ENCODE results near the gene SMG7.
A peak's percentile ranks its signal among the peaks of the same experiment; 100 is the strongest.

Gene SMG7

DNA sequence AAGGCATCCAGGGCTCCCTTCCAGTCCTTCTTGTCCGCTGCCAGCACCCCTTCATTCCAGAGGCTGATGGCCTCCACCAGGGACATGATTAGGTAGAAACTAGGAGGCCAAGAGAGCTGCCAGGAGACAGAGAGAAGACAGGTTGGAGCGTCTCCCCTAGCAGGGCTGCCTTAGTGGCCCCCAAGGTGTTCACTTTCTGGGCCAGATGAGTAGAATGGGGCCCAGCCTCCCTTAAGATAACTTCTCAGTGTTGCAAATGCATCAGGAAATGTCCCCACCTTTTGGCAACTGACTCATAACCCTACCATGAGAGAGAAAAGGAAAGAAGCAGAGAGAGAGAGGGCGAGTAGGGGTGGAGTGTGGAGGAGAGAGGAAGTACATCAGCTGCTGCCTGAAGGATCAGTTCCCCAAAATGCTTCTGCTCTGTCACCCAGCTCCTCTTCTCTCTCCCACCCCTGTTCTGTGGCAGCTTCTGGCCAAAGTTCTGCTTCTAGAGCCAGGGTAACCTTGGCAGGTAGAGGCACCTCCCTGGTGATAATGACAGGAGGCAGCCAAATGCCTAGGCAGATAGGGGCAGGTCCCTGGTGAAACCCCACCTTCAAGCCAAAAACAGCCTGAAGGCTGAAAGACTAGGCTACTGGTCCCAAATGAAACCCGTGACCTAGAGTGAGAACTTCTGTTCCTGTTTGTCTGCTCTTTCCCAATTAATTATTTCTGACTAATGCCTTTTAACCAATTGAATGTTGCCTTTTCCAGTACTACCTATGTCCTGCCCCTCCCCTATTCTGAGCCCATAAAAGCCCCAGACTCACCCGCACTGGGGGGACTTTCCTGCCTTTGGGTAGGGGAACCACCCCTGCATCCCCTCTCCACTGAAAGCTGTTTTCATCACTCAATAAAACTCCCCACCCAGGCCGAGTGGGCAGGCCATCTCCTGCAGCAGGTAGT, 118.2 kb downstream of the SMG7 start, which contains the start of gene NCF2:
Gene NCF2, minus strand, starts transcription at position 216 of the 948 bp plus-strand sequence. Its CDS starts 130 bp downstream, at position 86.
- H3K4me2 ChIP-seq (ENCODE audit: low read length): no peak within 1 kb of the TSS
- H2AK5ac ChIP-seq (ENCODE audit: low read length): no peak within 1 kb of the TSS
- no peaks in the 10 kb centered on the region for H3K79me1 ChIP-seq (ENCODE audit: low read length)
- no peak within 1 kb of the TSS for H4K8ac ChIP-seq (ENCODE audit: low read depth, low read length)
- no peaks in the 10 kb centered on the region for H3K79me2 ChIP-seq (ENCODE audit: control insufficient read depth, insufficient read depth, low read length)
- no peak within 1 kb of the TSS for H3K56ac ChIP-seq (ENCODE audit: low read length)
- no peak within 1 kb of the TSS for H3K23ac ChIP-seq (ENCODE audit: low read length)
- H3K4me1 ChIP-seq (ENCODE audit: control insufficient read depth, low read depth, low read length): peaks cover 6% of the 10 kb centered on the region
- no peak within 1 kb of the TSS for H3K9ac ChIP-seq (ENCODE audit: low read length)
- no peak within 1 kb of the TSS for H2BK120ac ChIP-seq (ENCODE audit: low read depth, low read length)
- H3K18ac ChIP-seq (ENCODE audit: low read length): no peak within 1 kb of the TSS
- no peak within 1 kb of the TSS for H3K27ac ChIP-seq (ENCODE audit: low read depth, low read length)
- H2BK5ac ChIP-seq (ENCODE audit: low read length): no peak within 1 kb of the TSS
- H2BK15ac ChIP-seq (replicated peaks; ENCODE audit: low read depth): no peak within 1 kb of the TSS
- no peaks in the 10 kb centered on the region for H3K27me3 ChIP-seq (ENCODE audit: insufficient read depth, low read length, poor library complexity)
- no CpG with 5 or more reads among the region's 6 CpGs for WGBS (ENCODE audit: extremely low coverage, insufficient coverage, low lambda C conversion rate)
- H3K36me3 ChIP-seq (ENCODE audit: control insufficient read depth, insufficient read depth, low read length): no peaks in the 10 kb centered on the region
- H3K4me3 ChIP-seq (ENCODE audit: low read length): no peak within 1 kb of the TSS
- H3K4ac ChIP-seq (ENCODE audit: low read depth, low read length): no peak within 1 kb of the TSS
- DNase-seq: no peak
- no peak within 1 kb of the TSS for H4K5ac ChIP-seq (ENCODE audit: low read length)

GRCh38 chr1:183592733-183593132, 120.4 kb downstream of the SMG7 start:
- Histone ChIP-seq H2BK120ac (ENCODE audit: low read depth, low read length) (no peak overlapping the region), H2BK5ac (ENCODE audit: low read length) (no peak overlapping the region), H3K9ac (ENCODE audit: low read length) (no peak overlapping the region), H3K36me3 (ENCODE audit: control insufficient read depth, insufficient read depth, low read length) (no peaks in the 10 kb centered on the region), H3K56ac (ENCODE audit: low read length) (peak overlapping the region; percentile 17), H3K79me2 (ENCODE audit: control insufficient read depth, insufficient read depth, low read length) (no peaks in the 10 kb centered on the region), H3K4me2 (ENCODE audit: low read length) (no peak overlapping the region), H4K5ac (ENCODE audit: low read length) (no peak overlapping the region), H2BK15ac (replicated peaks; ENCODE audit: low read depth) (no peak overlapping the region), H3K27ac (ENCODE audit: low read depth, low read length) (no peak overlapping the region), H3K18ac (ENCODE audit: low read length) (no peak overlapping the region), H3K27me3 (ENCODE audit: insufficient read depth, low read length, poor library complexity) (no peaks in the 10 kb centered on the region), H3K4me1 (ENCODE audit: control insufficient read depth, low read depth, low read length) (peaks cover 6% of the 10 kb centered on the region), H3K23ac (ENCODE audit: low read length) (no peak overlapping the region), H3K79me1 (ENCODE audit: low read length) (no peaks in the 10 kb centered on the region), H2AK5ac (ENCODE audit: low read length) (no peak overlapping the region), H4K8ac (ENCODE audit: low read depth, low read length) (no peak overlapping the region), H3K4me3 (ENCODE audit: low read length) (no peak overlapping the region), H3K4ac (ENCODE audit: low read depth, low read length) (no peak overlapping the region)
- WGBS (ENCODE audit: extremely low coverage, insufficient coverage, low lambda C conversion rate): no CpG with 5 or more reads among the region's 7 CpGs
- DNase-seq: no peak

- Histone ChIP-seq H3K23ac (ENCODE audit: low read length) (no peak overlapping the region), H3K36me3 (ENCODE audit: control insufficient read depth, insufficient read depth, low read length) (no peaks in the 10 kb centered on the region), H3K4me3 (ENCODE audit: low read length) (no peak overlapping the region), H3K18ac (ENCODE audit: low read length) (no peak overlapping the region), H3K4ac (ENCODE audit: low read depth, low read length) (no peak overlapping the region), H3K79me2 (ENCODE audit: control insufficient read depth, insufficient read depth, low read length) (no peaks in the 10 kb centered on the region), H3K27ac (ENCODE audit: low read depth, low read length) (no peak overlapping the region), H4K5ac (ENCODE audit: low read length) (no peak overlapping the region), H3K56ac (ENCODE audit: low read length) (no peak overlapping the region), H4K8ac (ENCODE audit: low read depth, low read length) (no peak overlapping the region), H3K4me2 (ENCODE audit: low read length) (no peak overlapping the region), H2BK120ac (ENCODE audit: low read depth, low read length) (no peak overlapping the region), H3K4me1 (ENCODE audit: control insufficient read depth, low read depth, low read length) (peaks cover 6% of the 10 kb centered on the region), H3K79me1 (ENCODE audit: low read length) (no peaks in the 10 kb centered on the region), H2AK5ac (ENCODE audit: low read length) (no peak overlapping the region), H2BK5ac (ENCODE audit: low read length) (no peak overlapping the region), H3K9ac (ENCODE audit: low read length) (no peak overlapping the region), H3K27me3 (ENCODE audit: insufficient read depth, low read length, poor library complexity) (no peaks in the 10 kb centered on the region), H2BK15ac (replicated peaks; ENCODE audit: low read depth) (no peak overlapping the region)
- no CpG with 5 or more reads among the region's 3 CpGs for WGBS (ENCODE audit: extremely low coverage, insufficient coverage, low lambda C conversion rate)
- DNase-seq: peak; percentile 27
Measured at GRCh38 chr1:183593356-183593755, 121.1 kb downstream of the SMG7 start.

DNA sequence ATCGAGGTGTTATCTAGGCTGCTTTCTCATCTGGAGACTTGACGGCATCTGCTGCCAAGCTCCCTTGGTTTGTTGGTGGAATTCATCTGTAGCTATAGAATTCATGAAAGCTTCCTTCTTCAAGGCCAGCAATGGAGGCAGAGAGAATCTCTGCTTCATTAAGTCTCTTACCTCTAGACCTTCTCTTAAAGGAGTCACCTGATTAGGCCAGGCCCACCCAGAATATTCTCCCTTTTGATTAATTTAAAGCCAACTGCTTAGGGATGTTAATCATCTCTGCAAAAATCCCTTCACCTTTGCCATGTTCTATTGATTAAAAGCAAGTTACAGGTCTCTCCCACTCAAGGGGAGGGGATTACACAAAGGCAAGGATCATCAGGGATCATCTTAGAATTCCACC, 123.2 kb downstream of the SMG7 start:
- Histone ChIP-seq H3K4me3 (ENCODE audit: low read length) (no peak overlapping the region), H3K56ac (ENCODE audit: low read length) (no peak overlapping the region), H3K23ac (ENCODE audit: low read length) (no peak overlapping the region), H3K36me3 (ENCODE audit: control insufficient read depth, insufficient read depth, low read length) (no peaks in the 10 kb centered on the region), H2AK5ac (ENCODE audit: low read length) (no peak overlapping the region), H3K18ac (ENCODE audit: low read length) (no peak overlapping the region), H3K79me1 (ENCODE audit: low read length) (no peaks in the 10 kb centered on the region), H3K4me2 (ENCODE audit: low read length) (no peak overlapping the region), H2BK5ac (ENCODE audit: low read length) (no peak overlapping the region), H3K4me1 (ENCODE audit: control insufficient read depth, low read depth, low read length) (peaks cover 6% of the 10 kb centered on the region), H3K27ac (ENCODE audit: low read depth, low read length) (no peak overlapping the region), H3K9ac (ENCODE audit: low read length) (no peak overlapping the region), H3K4ac (ENCODE audit: low read depth, low read length) (no peak overlapping the region), H2BK120ac (ENCODE audit: low read depth, low read length) (no peak overlapping the region), H3K79me2 (ENCODE audit: control insufficient read depth, insufficient read depth, low read length) (no peaks in the 10 kb centered on the region), H2BK15ac (replicated peaks; ENCODE audit: low read depth) (no peak overlapping the region), H3K27me3 (ENCODE audit: insufficient read depth, low read length, poor library complexity) (no peaks in the 10 kb centered on the region), H4K5ac (ENCODE audit: low read length) (no peak overlapping the region), H4K8ac (ENCODE audit: low read depth, low read length) (no peak overlapping the region)
- no peak for DNase-seq
- whole genome bisulfite sequencing (ENCODE audit: extremely low coverage, insufficient coverage, low lambda C conversion rate): no CpG with 5 or more reads among the region's 2 CpGs

DNA sequence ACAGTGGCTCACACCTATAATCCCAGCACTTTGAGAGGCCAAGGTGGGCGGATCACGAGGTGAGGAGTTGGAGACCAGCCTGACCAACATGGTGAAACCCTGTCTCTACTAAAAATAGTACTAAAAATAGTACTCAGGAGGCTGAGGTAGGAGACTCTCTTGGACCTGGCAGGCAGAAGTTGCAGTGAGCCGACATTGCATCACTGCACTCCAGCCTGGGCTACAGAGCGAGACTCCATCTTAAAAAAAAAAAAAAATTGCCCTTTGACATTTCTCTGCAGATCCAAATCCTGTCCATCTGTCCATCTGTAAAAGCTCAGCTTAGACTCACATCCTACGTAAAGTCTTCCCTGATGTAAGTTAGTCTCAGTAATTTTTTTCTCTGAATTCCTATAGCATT, 124.2 kb downstream of the SMG7 start:
- H2BK120ac ChIP-seq (ENCODE audit: low read depth, low read length): no peak overlapping the region
- H3K9ac ChIP-seq (ENCODE audit: low read length): no peak overlapping the region
- H3K56ac ChIP-seq (ENCODE audit: low read length): no peak overlapping the region
- no peak overlapping the region for H2AK5ac ChIP-seq (ENCODE audit: low read length)
- H4K5ac ChIP-seq (ENCODE audit: low read length): no peak overlapping the region
- no peak overlapping the region for H3K4me3 ChIP-seq (ENCODE audit: low read length)
- H2BK15ac ChIP-seq (replicated peaks; ENCODE audit: low read depth): no peak overlapping the region
- H3K79me1 ChIP-seq (ENCODE audit: low read length): no peaks in the 10 kb centered on the region
- no peak overlapping the region for H3K23ac ChIP-seq (ENCODE audit: low read length)
- H3K79me2 ChIP-seq (ENCODE audit: control insufficient read depth, insufficient read depth, low read length): no peaks in the 10 kb centered on the region
- no peak overlapping the region for H4K8ac ChIP-seq (ENCODE audit: low read depth, low read length)
- WGBS (ENCODE audit: extremely low coverage, insufficient coverage, low lambda C conversion rate): no CpG with 5 or more reads among the region's 5 CpGs
- no peaks in the 10 kb centered on the region for H3K36me3 ChIP-seq (ENCODE audit: control insufficient read depth, insufficient read depth, low read length)
- peaks cover 6% of the 10 kb centered on the region for H3K4me1 ChIP-seq (ENCODE audit: control insufficient read depth, low read depth, low read length)
- H3K18ac ChIP-seq (ENCODE audit: low read length): no peak overlapping the region
- H3K27me3 ChIP-seq (ENCODE audit: insufficient read depth, low read length, poor library complexity): no peaks in the 10 kb centered on the region
- no peak for DNase-seq
- no peak overlapping the region for H3K27ac ChIP-seq (ENCODE audit: low read depth, low read length)
- no peak overlapping the region for H2BK5ac ChIP-seq (ENCODE audit: low read length)
- H3K4ac ChIP-seq (ENCODE audit: low read depth, low read length): no peak overlapping the region
- H3K4me2 ChIP-seq (ENCODE audit: low read length): no peak overlapping the region

Measured in mesendoderm (in vitro differentiated cells).